HFFc6 (cell line): ENCODE data around the gene SIGLEC6. TPM values are rescaled to one million over a fixed set of nuclear protein-coding genes. Genes with fewer than 3 reads are reported as not detected.

Source experiments
- DNase-seq: peaks from one replicate; pipeline ENCODE4 v3.0.0-alpha.2; 2018
- H3K27ac Mint-ChIP-seq: 2 replicates; pipeline ENCODE4 v1.8.0; 2020; ENCODE audit warnings: mild to moderate bottlenecking, mixed read lengths
- H3K27me3 Mint-ChIP-seq: 2 replicates; pipeline ENCODE4 v1.8.0; 2021; ENCODE audit warnings: mild to moderate bottlenecking, moderate library complexity, mixed read lengths; ENCODE audit not compliant: insufficient read depth
- H3K36me3 Mint-ChIP-seq: 2 replicates; pipeline ENCODE4 v1.8.0; 2021; ENCODE audit warnings: low read depth, mixed read lengths
- H3K4me1 Mint-ChIP-seq: 2 replicates; pipeline ENCODE4 v1.8.0; 2020; ENCODE audit warnings: low read depth, mixed read lengths
- H3K4me3 Mint-ChIP-seq: 2 replicates; pipeline ENCODE4 v1.8.0; 2020; ENCODE audit warnings: mild to moderate bottlenecking, moderate library complexity, mixed read lengths
- H3K9me3 Mint-ChIP-seq: 2 replicates; pipeline ENCODE4 v1.8.0; 2020; ENCODE audit warnings: mild to moderate bottlenecking, mixed read lengths
- CTCF ChIP-seq: fragments of 200-600 bp; sonication (generic); IDR thresholded peaks from 2 replicates; pipeline ENCODE4 v1.5.0; 2021; ENCODE audit warnings: antibody characterized with exemption, mild to moderate bottlenecking
- total RNA-seq, 6 experiments: library from RNA; stranded (reverse); fragmentation: NEBNext Ultra II Directional; extraction: Animal tissue kit (Norgen Biotek cat#: 25700); gene quantifications; 2 replicates in 1 of 6; 3 replicates in 5 of 6; pipeline ENCODE4 v1.2.3, GENCODE V29; 2021

The SIGLEC6 gene
- total RNA-seq, 6 experiments from 2014 or later: not detected

GRCh38 chr19:51529301-51529700 is 2.2 kb downstream of the SIGLEC6 start:
- Mint-ChIP-seq H3K36me3 (no peaks in the 10 kb centered on the region), H3K27me3 (peaks cover 13% of the 10 kb centered on the region), H3K4me3 (no peak overlapping the region), H3K4me1 (no peaks in the 10 kb centered on the region), H3K9me3 (peaks cover 20% of the 10 kb centered on the region; the same call in 1 of the 2 replicates), H3K27ac (no peak overlapping the region)
- no peak for DNase-seq
- TF ChIP-seq CTCF: no peak

GRCh38 chr19:51525651-51526050 is 5.8 kb downstream of the SIGLEC6 start:
- Mint-ChIP-seq H3K9me3 (peaks cover 20% of the 10 kb centered on the region; the same call in 1 of the 2 replicates), H3K4me1 (no peaks in the 10 kb centered on the region), H3K27ac (no peak overlapping the region), H3K36me3 (no peaks in the 10 kb centered on the region), H3K27me3 (peaks cover 13% of the 10 kb centered on the region), H3K4me3 (no peak overlapping the region)
- TF ChIP-seq CTCF: no peak
- DNase-seq: no peak

DNA sequence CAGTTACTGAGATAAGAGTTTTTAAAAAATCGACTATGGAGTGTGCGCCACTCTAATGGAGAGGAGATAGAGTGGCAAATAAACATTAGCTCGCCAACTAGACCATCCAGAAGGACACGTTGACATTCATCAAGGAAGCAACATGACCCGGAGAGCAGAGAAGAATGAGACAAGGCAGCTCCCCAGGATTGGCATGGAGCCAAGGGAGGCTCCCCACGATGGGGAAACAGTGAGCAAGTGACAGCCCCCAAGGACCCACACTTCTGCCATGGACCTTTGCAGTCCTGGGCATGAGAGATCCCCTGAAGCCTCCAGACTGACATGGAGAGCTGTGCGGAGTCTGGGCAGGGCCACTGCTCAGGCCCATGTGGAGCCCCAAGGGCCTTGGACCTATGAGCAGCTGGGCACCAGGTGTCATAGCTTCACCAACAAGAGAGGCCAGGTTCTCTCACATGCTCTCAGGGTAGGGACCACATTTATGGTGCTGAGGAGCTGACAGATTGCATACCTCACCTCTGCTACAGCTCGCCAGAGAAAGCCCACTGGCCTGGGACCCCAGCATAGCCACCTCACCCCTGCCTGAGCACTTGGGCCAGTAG is 6.7 kb downstream of the SIGLEC6 start:
- Mint-ChIP-seq H3K27ac (no peak overlapping the region), H3K27me3 (peaks cover 8% of the 10 kb centered on the region), H3K4me1 (no peaks in the 10 kb centered on the region), H3K4me3 (no peak overlapping the region), H3K9me3 (peaks cover 20% of the 10 kb centered on the region; the same call in 1 of the 2 replicates), H3K36me3 (no peaks in the 10 kb centered on the region)
- no peak for DNase-seq
- TF ChIP-seq CTCF: no peak

DNA sequence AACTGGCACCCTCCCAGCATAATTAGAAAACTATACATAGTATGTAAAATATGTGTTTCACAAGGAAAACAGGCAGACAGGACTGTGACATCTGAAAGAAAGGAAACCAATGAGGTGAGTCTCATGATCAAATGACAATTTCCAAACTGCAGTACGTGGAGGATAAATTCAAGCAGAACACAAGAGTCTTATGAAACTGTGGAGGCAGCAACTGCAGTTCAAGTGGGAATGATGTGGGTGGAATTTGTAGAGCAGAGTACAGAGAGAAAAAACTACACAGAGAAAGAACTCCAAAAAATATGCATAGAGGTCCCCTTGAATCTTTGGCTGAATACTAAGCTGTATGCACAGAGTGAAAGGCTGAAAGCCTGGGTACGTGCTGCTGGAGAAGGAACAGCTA is 9.7 kb downstream of the SIGLEC6 start:
- no peak for DNase-seq
- H3K9me3 Mint-ChIP-seq: peaks cover 9% of the 10 kb centered on the region; the same call in 1 of the 2 replicates
- no peaks in the 10 kb centered on the region for H3K4me1 Mint-ChIP-seq
- no peak overlapping the region for H3K27ac Mint-ChIP-seq
- H3K36me3 Mint-ChIP-seq: no peaks in the 10 kb centered on the region
- no peak overlapping the region for H3K4me3 Mint-ChIP-seq
- TF ChIP-seq CTCF: no peak
- no peaks in the 10 kb centered on the region; the same call in none of the 2 replicates for H3K27me3 Mint-ChIP-seq

DNA sequence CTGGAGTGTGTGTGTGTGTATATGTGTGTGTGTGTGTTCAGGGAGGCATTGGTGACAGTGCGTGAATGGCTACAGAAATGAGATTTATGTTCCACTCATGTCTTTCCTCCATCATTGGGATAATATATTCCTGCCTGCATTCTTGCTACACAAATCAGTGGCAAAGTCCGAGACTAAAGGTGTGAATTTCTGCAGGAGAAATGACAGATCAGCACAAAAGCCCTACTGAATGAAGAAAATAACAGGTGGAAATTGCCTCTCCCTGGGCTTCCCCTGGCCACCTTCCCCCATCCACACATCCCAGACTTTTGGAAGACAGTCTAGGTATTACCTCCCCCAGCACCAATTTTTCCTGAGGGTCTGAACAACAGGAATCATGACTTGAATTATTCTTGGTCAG is 10.1 kb downstream of the SIGLEC6 start:
- DNase-seq: no peak
- TF ChIP-seq CTCF: no peak
- H3K9me3 Mint-ChIP-seq: peaks cover 9% of the 10 kb centered on the region; the same call in 1 of the 2 replicates
- H3K27ac Mint-ChIP-seq: no peak overlapping the region
- no peaks in the 10 kb centered on the region for H3K4me1 Mint-ChIP-seq
- no peaks in the 10 kb centered on the region for H3K36me3 Mint-ChIP-seq
- H3K27me3 Mint-ChIP-seq: no peaks in the 10 kb centered on the region; the same call in none of the 2 replicates
- H3K4me3 Mint-ChIP-seq: no peak overlapping the region
